ENCODE measurements around the gene NKAIN2. TPM values are rescaled to one million over a fixed set of nuclear protein-coding genes. Genes with fewer than 3 reads are reported as not detected.
"Not testable (repeated sequence)": the region's sequence is repeated elsewhere in the genome, so short reads cannot be mapped to it uniquely, and the experiment has no call there.

Gene NKAIN2
- total RNA-seq, 1 donor from 2014 or later = 0.06 TPM

GRCh38 chr6:124659427-124659826 lies 855.8 kb downstream of the NKAIN2 start:
- DNase-seq (ENCODE audit: extremely low read depth, low read depth, low spot score) = no peak

GRCh38 chr6:124660185-124660584 lies 856.5 kb downstream of the NKAIN2 start:
- DNase-seq (ENCODE audit: extremely low read depth, low read depth, low spot score) = no peak

GRCh38 chr6:124661097-124661661 lies 857.5 kb downstream of the NKAIN2 start:
- no peak for DNase-seq (ENCODE audit: extremely low read depth, low read depth, low spot score)

GRCh38 chr6:124668028-124668427 lies 864.4 kb downstream of the NKAIN2 start:
- DNase-seq (ENCODE audit: extremely low read depth, low read depth, low spot score) = no peak

- DNase-seq (ENCODE audit: extremely low read depth, low read depth, low spot score) = no peak
Measured at GRCh38 chr6:124669713-124670480, 866.2 kb downstream of the NKAIN2 start.

GRCh38 chr6:124670801-124671200 lies 867.1 kb downstream of the NKAIN2 start:
- DNase-seq (ENCODE audit: extremely low read depth, low read depth, low spot score) = no peak

- DNase-seq (ENCODE audit: extremely low read depth, low read depth, low spot score) = no peak
Measured at GRCh38 chr6:124671324-124671723, 867.7 kb downstream of the NKAIN2 start.

- DNase-seq (ENCODE audit: extremely low read depth, low read depth, low spot score) = no peak
Measured at GRCh38 chr6:124674042-124674441, 870.4 kb downstream of the NKAIN2 start.

- DNase-seq (ENCODE audit: extremely low read depth, low read depth, low spot score) = no peak
Measured at GRCh38 chr6:124676033-124676432, 872.4 kb downstream of the NKAIN2 start.

GRCh38 chr6:124677874-124678273 lies 874.2 kb downstream of the NKAIN2 start:
- DNase-seq (ENCODE audit: extremely low read depth, low read depth, low spot score) = no peak

- DNase-seq (ENCODE audit: extremely low read depth, low read depth, low spot score) = no peak
Measured at GRCh38 chr6:124679387-124679786, 875.7 kb downstream of the NKAIN2 start.

- DNase-seq (ENCODE audit: extremely low read depth, low read depth, low spot score) = no peak
Measured at GRCh38 chr6:124682751-124683150, 879.1 kb downstream of the NKAIN2 start.

GRCh38 chr6:124683507-124683906 lies 879.8 kb downstream of the NKAIN2 start:
- no peak for DNase-seq (ENCODE audit: extremely low read depth, low read depth, low spot score)

- DNase-seq (ENCODE audit: extremely low read depth, low read depth, low spot score) = no peak
Measured at GRCh38 chr6:124684621-124685020, 881.0 kb downstream of the NKAIN2 start.

- DNase-seq (ENCODE audit: extremely low read depth, low read depth, low spot score) = no peak
Measured at GRCh38 chr6:124688369-124688768, 884.7 kb downstream of the NKAIN2 start.

GRCh38 chr6:124694139-124694705 lies 890.6 kb downstream of the NKAIN2 start:
- DNase-seq (ENCODE audit: extremely low read depth, low read depth, low spot score) = no peak

GRCh38 chr6:124699038-124699437 lies 895.4 kb downstream of the NKAIN2 start:
- DNase-seq (ENCODE audit: extremely low read depth, low read depth, low spot score) = no peak

GRCh38 chr6:124703541-124703940 lies 899.9 kb downstream of the NKAIN2 start:
- DNase-seq (ENCODE audit: extremely low read depth, low read depth, low spot score) = no peak

GRCh38 chr6:124712532-124712931 lies 908.9 kb downstream of the NKAIN2 start:
- not testable (repeated sequence) for DNase-seq (ENCODE audit: extremely low read depth, low read depth, low spot score)

GRCh38 chr6:124714728-124715127 lies 911.1 kb downstream of the NKAIN2 start:
- no peak for DNase-seq (ENCODE audit: extremely low read depth, low read depth, low spot score)

GRCh38 chr6:124719913-124720312 lies 916.2 kb downstream of the NKAIN2 start:
- DNase-seq (ENCODE audit: extremely low read depth, low read depth, low spot score) = no peak

- DNase-seq (ENCODE audit: extremely low read depth, low read depth, low spot score) = no peak
Measured at GRCh38 chr6:124721331-124721730, 917.7 kb downstream of the NKAIN2 start.

Measured in glomerular endothelial cell (primary cell).